HepG2 (cell line): ENCODE measurements around the gene MTSS2. TPM values are rescaled to one million over a fixed set of nuclear protein-coding genes. Genes with fewer than 3 reads are reported as not detected.

Experiments used
- ELK4 ChIP-seq: sonication (generic); formaldehyde crosslinking; IDR thresholded peaks from 2 replicates; pipeline ENCODE4 v1.9.0; 2021; ENCODE audit warnings: missing genetic modification reagents, borderline replicate concordance
- HINFP ChIP-seq: sonication (generic); formaldehyde crosslinking; IDR thresholded peaks from 2 replicates; pipeline ENCODE4 v1.4.0; 2020; ENCODE audit warnings: low read depth, mild to moderate bottlenecking, missing genetic modification reagents
- MYPOP ChIP-seq: sonication (generic); formaldehyde crosslinking; IDR thresholded peaks from 2 replicates; pipeline ENCODE4 v1.8.1; 2023; ENCODE audit warnings: mild to moderate bottlenecking, moderate library complexity, missing genetic modification reagents
- NCOA5 ChIP-seq: sonication (generic); formaldehyde crosslinking; IDR thresholded peaks from 2 replicates; pipeline ENCODE4 v1.4.0; 2020; ENCODE audit warnings: missing genetic modification reagents
- NFYB ChIP-seq: sonication (generic); formaldehyde crosslinking; IDR thresholded peaks from 2 replicates; pipeline ENCODE4 v1.4.0; 2020; ENCODE audit warnings: missing genetic modification reagents
- PRDM15 ChIP-seq: sonication (generic); formaldehyde crosslinking; IDR thresholded peaks from 2 replicates; pipeline ENCODE4 v1.4.0; 2020; ENCODE audit warnings: missing genetic modification reagents
- SCMH1 ChIP-seq: sonication (generic); formaldehyde crosslinking; IDR thresholded peaks from 2 replicates; pipeline ENCODE4 v1.9.0; 2021; ENCODE audit warnings: missing genetic modification reagents, mild to moderate bottlenecking, borderline replicate concordance
- TAF15 ChIP-seq: fragments of 200-400 bp; formaldehyde crosslinking; IDR thresholded peaks from one replicate; pipeline ENCODE4 v1.6.1; 2018; ENCODE audit warnings: mild to moderate bottlenecking, low read depth, low read length; ENCODE audit not compliant: poor library complexity, severe bottlenecking
- ZFAT ChIP-seq: sonication (generic); formaldehyde crosslinking; conservative IDR thresholded peaks from 2 replicates; pipeline ENCODE4 v1.8.1; 2023; ENCODE audit warnings: missing genetic modification reagents, inconsistent platforms
- ZNF292 ChIP-seq: sonication (generic); formaldehyde crosslinking; IDR thresholded peaks from 2 replicates; pipeline ENCODE4 v1.8.1; 2022; ENCODE audit warnings: mild to moderate bottlenecking, low read depth, missing genetic modification reagents, borderline replicate concordance
- ZNF331 ChIP-seq: sonication (generic); formaldehyde crosslinking; IDR thresholded peaks from 2 replicates; pipeline ENCODE4 v1.4.0; 2020; ENCODE audit warnings: missing genetic modification reagents
- ZNF546 ChIP-seq: sonication (generic); formaldehyde crosslinking; conservative IDR thresholded peaks from 2 replicates; pipeline ENCODE4 v1.8.1; 2023; ENCODE audit warnings: mild to moderate bottlenecking, missing genetic modification reagents
- ZNF616 ChIP-seq: sonication (generic); formaldehyde crosslinking; IDR thresholded peaks from 2 replicates; pipeline ENCODE4 v1.5.0; 2020; ENCODE audit warnings: low read depth, mild to moderate bottlenecking, missing genetic modification reagents
- ZNF672 ChIP-seq: sonication (generic); formaldehyde crosslinking; IDR thresholded peaks from 2 replicates; pipeline ENCODE4 v1.8.1; 2022; ENCODE audit warnings: missing genetic modification reagents
- ZNF776 ChIP-seq: sonication (generic); formaldehyde crosslinking; IDR thresholded peaks from 2 replicates; pipeline ENCODE4 v1.4.0; 2020; ENCODE audit warnings: mild to moderate bottlenecking, missing genetic modification reagents
- polyA plus RNA-seq, 8 experiments: library from polyadenylated mRNA; depleted of rRNA in 3 of 8; stranded (reverse) in 7 of 8; unstranded in 1 of 8; fragments of >200 nt; fragmentation: Illumina TruSeq in 4 of 8; extraction: Trizol in 4 of 8; gene quantifications; 2 replicates each; pipeline versions ENCODE4 v1.2.1 to v1.2.3, GENCODE V29; 2011 to 2016; ENCODE audit warnings: low read depth in 4 of 8, missing spikeins in 1 of 8, mixed read lengths in 1 of 8; ENCODE audit not compliant: insufficient read depth in 1 of 8
- total RNA-seq, 5 experiments: library from RNA; depleted of rRNA; stranded (reverse); fragments of >200 nt; fragmentation: Illumina TruSeq; extraction: Trizol; gene quantifications; 2 replicates each; pipeline ENCODE4 v1.2.3, GENCODE V29; 2016; ENCODE audit warnings: low read depth in 1 of 5
- TF ChIP-seq, protein P1 (sequence below), 2 experiments: sonication (generic) in 1 of 2; formaldehyde crosslinking in 1 of 2; IDR thresholded peaks; 2 replicates each; pipeline versions ENCODE4 v1.4.0 to v1.6.1; 2016 to 2020; ENCODE audit warnings: borderline replicate concordance in 1 of 2, low read depth in 1 of 2, mild to moderate bottlenecking in 1 of 2, missing genetic modification reagents in 1 of 2

Gene MTSS2
- total and polyA plus RNA-seq, 2 of the 13 experiments (the other 11 are each of a cell fraction or from before 2014, with no cell fraction given) = 132 to 242 TPM

- TF ChIP-seq, protein P1, sequence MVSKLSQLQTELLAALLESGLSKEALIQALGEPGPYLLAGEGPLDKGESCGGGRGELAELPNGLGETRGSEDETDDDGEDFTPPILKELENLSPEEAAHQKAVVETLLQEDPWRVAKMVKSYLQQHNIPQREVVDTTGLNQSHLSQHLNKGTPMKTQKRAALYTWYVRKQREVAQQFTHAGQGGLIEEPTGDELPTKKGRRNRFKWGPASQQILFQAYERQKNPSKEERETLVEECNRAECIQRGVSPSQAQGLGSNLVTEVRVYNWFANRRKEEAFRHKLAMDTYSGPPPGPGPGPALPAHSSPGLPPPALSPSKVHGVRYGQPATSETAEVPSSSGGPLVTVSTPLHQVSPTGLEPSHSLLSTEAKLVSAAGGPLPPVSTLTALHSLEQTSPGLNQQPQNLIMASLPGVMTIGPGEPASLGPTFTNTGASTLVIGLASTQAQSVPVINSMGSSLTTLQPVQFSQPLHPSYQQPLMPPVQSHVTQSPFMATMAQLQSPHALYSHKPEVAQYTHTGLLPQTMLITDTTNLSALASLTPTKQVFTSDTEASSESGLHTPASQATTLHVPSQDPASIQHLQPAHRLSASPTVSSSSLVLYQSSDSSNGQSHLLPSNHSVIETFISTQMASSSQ (IDR thresholded peaks at IDR 0.05; ENCODE audit: low read depth) = no peak
- TF ChIP-seq, protein P1 (CRISPR knock-in tag; IDR thresholded peaks at IDR 0.05; ENCODE audit: borderline replicate concordance) = no peak
- TF ChIP-seq ZNF672 (CRISPR knock-in tag) = no peak
- TF ChIP-seq NCOA5 = no peak
- TF ChIP-seq TAF15 = no peak
- no peak for TF ChIP-seq ZNF546 (CRISPR knock-in tag)
- no peak for TF ChIP-seq NFYB (CRISPR knock-in tag)
- TF ChIP-seq ZNF776 (CRISPR knock-in tag) = no peak
- TF ChIP-seq SCMH1 (CRISPR knock-in tag) = no peak
- no peak for TF ChIP-seq ZNF616
- no peak for TF ChIP-seq ZFAT (CRISPR knock-in tag)
- no peak for TF ChIP-seq MYPOP
- TF ChIP-seq ELK4 (CRISPR knock-in tag) = no peak
- TF ChIP-seq PRDM15 (CRISPR knock-in tag) = no peak
- no peak; the same call in 1 of the 2 replicates for TF ChIP-seq ZNF292 (CRISPR knock-in tag)
- no peak for TF ChIP-seq HINFP (CRISPR knock-in tag)
- TF ChIP-seq ZNF331 (CRISPR knock-in tag) = no peak
Measured at GRCh38 chr16:70691223-70692129, 5.6 kb upstream of the MTSS2 start (continued).
